Gastroesophageal sphincter (tissue), 4 donors: ENCODE results near the gene IL22RA2. TPM values are rescaled to one million over a fixed set of nuclear protein-coding genes. Genes with fewer than 3 reads are reported as not detected.

Experiments
- ATAC-seq: fragments of 150-250 bp; one replicate; pipeline ENCODE4 v1.9.1; 2016; ENCODE audit warnings: mild to moderate bottlenecking, moderate library complexity
- H3K27ac ChIP-seq, 4 donors: fragments of 200-600 bp; sonication (generic) in 3 of 4; 1 replicate in 3 of 4; 2 replicates in 1 of 4; pipeline ENCODE4 v1.5.1; 2016 to 2019
- H3K27me3 ChIP-seq: fragments of 200-600 bp; sonication (generic); one replicate; pipeline ENCODE4 v1.5.1; 2019
- H3K36me3 ChIP-seq, 2 donors: fragments of 200-600 bp; sonication (generic); one replicate each; pipeline ENCODE4 v1.5.1; 2019; ENCODE audit warnings: control low read depth in 1 of 2
- H3K4me1 ChIP-seq, 3 donors: fragments of 200-600 bp; sonication (generic); 1 replicate in 2 of 3; 2 replicates in 1 of 3; pipeline ENCODE4 v1.5.1; 2016 to 2019; ENCODE audit warnings: control low read depth in 2 of 3
- H3K4me3 ChIP-seq, 2 donors: fragments of 200-600 bp; sonication (generic); one replicate each; pipeline ENCODE4 v1.5.1; 2019; ENCODE audit warnings: mild to moderate bottlenecking in 1 of 2, moderate library complexity in 1 of 2
- H3K9me3 ChIP-seq, 3 donors: fragments of 200-600 bp; sonication (generic); one replicate each; pipeline ENCODE4 v1.5.1; 2017 to 2019; ENCODE audit warnings: control low read depth in 2 of 3
- CTCF ChIP-seq, 4 experiments: fragments of 200-600 bp in 2 of 4; fragments of 450-650 bp in 2 of 4; sonication (generic) in 1 of 4; IDR thresholded peaks; one replicate each; pipeline ENCODE4 v1.5.1; 2017 to 2019; ENCODE audit warnings: antibody characterized with exemption in 4 of 4, mild to moderate bottlenecking in 2 of 4, moderate library complexity in 2 of 4
- EP300 ChIP-seq: sonication (generic); formaldehyde crosslinking; IDR thresholded peaks from one replicate; pipeline ENCODE4 v1.6.1; 2017; ENCODE audit warnings: antibody characterized with exemption, mild to moderate bottlenecking
- POLR2A ChIP-seq, 2 donors: fragments of 450-650 bp; IDR thresholded peaks; one replicate each; pipeline ENCODE4 v1.6.1; 2017; ENCODE audit warnings: antibody characterized with exemption in 2 of 2, mild to moderate bottlenecking in 2 of 2, moderate library complexity in 1 of 2
- POLR2AphosphoS5 ChIP-seq: sonication (generic); formaldehyde crosslinking; IDR thresholded peaks from one replicate; pipeline ENCODE4 v1.6.1; 2017; ENCODE audit warnings: antibody characterized with exemption
- WGBS, 2 donors: methylation state at CpG; one replicate each; pipeline ENCODE4 v1.1.5; 2018; ENCODE audit warnings: low coverage in 1 of 2; 5-methylcytosine and 5-hydroxymethylcytosine counted together
- total RNA-seq, 4 donors: library from RNA; depleted of rRNA; stranded (reverse); fragments of >200 nt; gene quantifications; one replicate each; pipeline ENCODE4 v1.1.0, GENCODE V29; 2016

The IL22RA2 gene
- total RNA-seq, 4 donors from 2014 or later = not detected

- no peak overlapping the region for H3K4me3 ChIP-seq
- peaks cover 0 to 7% (median 0%) of the 10 kb centered on the region in 3 donors for H3K4me1 ChIP-seq
- ATAC-seq = no peak
- H3K36me3 ChIP-seq = no peaks in the 10 kb centered on the region
- no peaks in the 10 kb centered on the region for H3K9me3 ChIP-seq
- H3K27ac ChIP-seq = no peak overlapping the region
- TF ChIP-seq CTCF (IDR thresholded peaks at IDR 0.05) (no peak), POLR2A (IDR thresholded peaks at IDR 0.05) (no peak), POLR2AphosphoS5 (no peak), EP300 (no peak)
- H3K27me3 ChIP-seq = no peaks in the 10 kb centered on the region
Measured at GRCh38 chr6:137097057-137097456, 76.4 kb downstream of the IL22RA2 start.

GRCh38 chr6:137095651-137096238 is 77.7 kb downstream of the IL22RA2 start:
- H3K4me3 ChIP-seq = no peak overlapping the region
- H3K9me3 ChIP-seq = no peaks in the 10 kb centered on the region
- no peaks in the 10 kb centered on the region for H3K36me3 ChIP-seq
- H3K4me1 ChIP-seq = peaks cover 0 to 7% (median 0%) of the 10 kb centered on the region in 3 donors
- H3K27ac ChIP-seq = no peak overlapping the region
- ATAC-seq = no peak
- no peaks in the 10 kb centered on the region for H3K27me3 ChIP-seq
- no peak for TF ChIP-seq CTCF (IDR thresholded peaks at IDR 0.05)
- no peak for TF ChIP-seq EP300
- TF ChIP-seq POLR2AphosphoS5 = no peak
- no peak for TF ChIP-seq POLR2A (IDR thresholded peaks at IDR 0.05)

DNA sequence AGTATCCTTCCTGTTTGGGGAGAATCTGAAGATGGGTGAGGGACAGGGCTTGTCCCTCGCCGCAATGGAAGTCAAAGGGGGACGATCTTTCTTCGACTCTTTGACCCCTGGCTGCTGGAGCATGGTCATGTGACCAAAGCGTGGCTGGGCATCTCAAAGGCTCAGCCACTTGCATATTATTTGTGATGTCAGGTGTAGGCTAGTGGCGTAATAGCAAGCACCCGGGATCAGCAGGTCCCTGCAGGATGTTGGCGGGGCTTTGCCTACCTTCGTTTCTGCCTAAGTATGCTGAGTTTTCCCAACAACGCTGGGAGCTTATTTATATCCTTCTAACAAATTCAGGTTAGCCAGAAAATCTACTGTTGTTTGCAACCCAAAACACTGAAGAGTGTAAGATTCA is 78.4 kb downstream of the IL22RA2 start:
- H3K27me3 ChIP-seq = peaks cover 2% of the 10 kb centered on the region
- no peaks in the 10 kb centered on the region for H3K9me3 ChIP-seq
- H3K27ac ChIP-seq = no peak overlapping the region
- no peak for ATAC-seq
- TF ChIP-seq POLR2AphosphoS5 (no peak), POLR2A (IDR thresholded peaks at IDR 0.05) (no peak), EP300 (no peak), CTCF (IDR thresholded peaks at IDR 0.05) (no peak)
- H3K4me1 ChIP-seq = peaks cover 0 to 7% (median 0%) of the 10 kb centered on the region in 3 donors
- WGBS, 2 donors = 83% methylated on average over 9 of the region's 10 CpGs; no CpG with 5 or more reads in 1 of the 2 donors
- no peak overlapping the region for H3K4me3 ChIP-seq
- no peaks in the 10 kb centered on the region for H3K36me3 ChIP-seq

GRCh38 chr6:137094411-137095008 is 78.9 kb downstream of the IL22RA2 start:
- peak; percentile 45 to 78 (median 66) for TF ChIP-seq CTCF (IDR thresholded peaks at IDR 0.05)
- TF ChIP-seq EP300 = no peak
- Histone ChIP-seq H3K4me1 (peaks cover 0 to 7% (median 0%) of the 10 kb centered on the region in 3 donors), H3K9me3 (no peaks in the 10 kb centered on the region), H3K4me3 (no peak overlapping the region), H3K27ac (no peak overlapping the region), H3K27me3 (peaks cover 5% of the 10 kb centered on the region), H3K36me3 (no peaks in the 10 kb centered on the region)
- peak; percentile 87 for ATAC-seq
- 29 to 32% methylated on average over 5 of the region's 5 CpGs for WGBS, 2 donors

Other genes with a start within 250 kb of the IL22RA2 start
- gene IL20RA, start 128.7 kb downstream of the IL22RA2 start, total RNA-seq = 1 to 10 TPM; 2.0 to 3.3 (median 2.3) TPM
- gene IFNGR1, start 45.7 kb upstream of the IL22RA2 start, total RNA-seq = 100 to 1,000 TPM in 1 of 4 donors, 10 to 100 TPM in 3; 45.8 to 104 (median 66.9) TPM